ENCODE results near the gene PTPRE.

PTPRE gene

DNA sequence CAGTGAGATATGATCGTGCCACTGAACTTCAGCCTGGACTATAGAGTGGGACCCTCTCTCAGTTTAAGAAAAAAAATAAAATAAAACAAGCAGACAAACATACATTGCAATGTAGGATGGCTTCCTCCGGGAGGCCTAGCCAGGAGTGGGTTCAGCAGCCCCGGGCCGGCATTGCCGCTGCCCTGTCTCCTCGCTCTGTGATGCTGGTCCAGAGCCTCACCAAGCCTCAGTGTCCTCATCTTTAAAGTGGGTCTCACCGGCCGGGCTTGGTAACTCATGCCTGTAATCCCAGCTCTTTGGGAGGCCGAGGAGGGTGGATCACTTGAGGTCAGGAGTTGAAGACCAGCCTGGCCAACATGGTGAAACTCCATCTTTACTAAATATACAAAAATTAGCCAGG, 71.6 kb downstream of the PTPRE start:
- no peak for DNase-seq (ENCODE audit: low read depth in 1 of 2, low spot score in 1 of 2)
- Histone ChIP-seq H3K27me3 (ENCODE audit: insufficient read depth, poor library complexity, severe bottlenecking) (peaks cover 5% of the 10 kb centered on the region), H3K4me3 (replicated peaks; ENCODE audit: insufficient read depth, low read length) (no peak overlapping the region), H3K27ac (replicated peaks) (no peak overlapping the region)
- TF ChIP-seq SPI1 (IDR thresholded peaks at IDR 0.05; ENCODE audit: borderline replicate concordance, low read depth) (no peak), GABPA (IDR thresholded peaks at IDR 0.05; ENCODE audit: low read depth) (no peak), POLR2AphosphoS5 (IDR thresholded peaks at IDR 0.05; ENCODE audit: low read depth) (no peak)
- TF ChIP-seq, protein P1, sequence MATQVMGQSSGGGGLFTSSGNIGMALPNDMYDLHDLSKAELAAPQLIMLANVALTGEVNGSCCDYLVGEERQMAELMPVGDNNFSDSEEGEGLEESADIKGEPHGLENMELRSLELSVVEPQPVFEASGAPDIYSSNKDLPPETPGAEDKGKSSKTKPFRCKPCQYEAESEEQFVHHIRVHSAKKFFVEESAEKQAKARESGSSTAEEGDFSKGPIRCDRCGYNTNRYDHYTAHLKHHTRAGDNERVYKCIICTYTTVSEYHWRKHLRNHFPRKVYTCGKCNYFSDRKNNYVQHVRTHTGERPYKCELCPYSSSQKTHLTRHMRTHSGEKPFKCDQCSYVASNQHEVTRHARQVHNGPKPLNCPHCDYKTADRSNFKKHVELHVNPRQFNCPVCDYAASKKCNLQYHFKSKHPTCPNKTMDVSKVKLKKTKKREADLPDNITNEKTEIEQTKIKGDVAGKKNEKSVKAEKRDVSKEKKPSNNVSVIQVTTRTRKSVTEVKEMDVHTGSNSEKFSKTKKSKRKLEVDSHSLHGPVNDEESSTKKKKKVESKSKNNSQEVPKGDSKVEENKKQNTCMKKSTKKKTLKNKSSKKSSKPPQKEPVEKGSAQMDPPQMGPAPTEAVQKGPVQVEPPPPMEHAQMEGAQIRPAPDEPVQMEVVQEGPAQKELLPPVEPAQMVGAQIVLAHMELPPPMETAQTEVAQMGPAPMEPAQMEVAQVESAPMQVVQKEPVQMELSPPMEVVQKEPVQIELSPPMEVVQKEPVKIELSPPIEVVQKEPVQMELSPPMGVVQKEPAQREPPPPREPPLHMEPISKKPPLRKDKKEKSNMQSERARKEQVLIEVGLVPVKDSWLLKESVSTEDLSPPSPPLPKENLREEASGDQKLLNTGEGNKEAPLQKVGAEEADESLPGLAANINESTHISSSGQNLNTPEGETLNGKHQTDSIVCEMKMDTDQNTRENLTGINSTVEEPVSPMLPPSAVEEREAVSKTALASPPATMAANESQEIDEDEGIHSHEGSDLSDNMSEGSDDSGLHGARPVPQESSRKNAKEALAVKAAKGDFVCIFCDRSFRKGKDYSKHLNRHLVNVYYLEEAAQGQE (IDR thresholded peaks at IDR 0.05; ENCODE audit: insufficient replicate concordance, low read depth) = no peak
- TF ChIP-seq, protein P2, sequence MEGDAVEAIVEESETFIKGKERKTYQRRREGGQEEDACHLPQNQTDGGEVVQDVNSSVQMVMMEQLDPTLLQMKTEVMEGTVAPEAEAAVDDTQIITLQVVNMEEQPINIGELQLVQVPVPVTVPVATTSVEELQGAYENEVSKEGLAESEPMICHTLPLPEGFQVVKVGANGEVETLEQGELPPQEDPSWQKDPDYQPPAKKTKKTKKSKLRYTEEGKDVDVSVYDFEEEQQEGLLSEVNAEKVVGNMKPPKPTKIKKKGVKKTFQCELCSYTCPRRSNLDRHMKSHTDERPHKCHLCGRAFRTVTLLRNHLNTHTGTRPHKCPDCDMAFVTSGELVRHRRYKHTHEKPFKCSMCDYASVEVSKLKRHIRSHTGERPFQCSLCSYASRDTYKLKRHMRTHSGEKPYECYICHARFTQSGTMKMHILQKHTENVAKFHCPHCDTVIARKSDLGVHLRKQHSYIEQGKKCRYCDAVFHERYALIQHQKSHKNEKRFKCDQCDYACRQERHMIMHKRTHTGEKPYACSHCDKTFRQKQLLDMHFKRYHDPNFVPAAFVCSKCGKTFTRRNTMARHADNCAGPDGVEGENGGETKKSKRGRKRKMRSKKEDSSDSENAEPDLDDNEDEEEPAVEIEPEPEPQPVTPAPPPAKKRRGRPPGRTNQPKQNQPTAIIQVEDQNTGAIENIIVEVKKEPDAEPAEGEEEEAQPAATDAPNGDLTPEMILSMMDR (IDR thresholded peaks at IDR 0.05; ENCODE audit: insufficient read depth, low read length) = no peak

DNA sequence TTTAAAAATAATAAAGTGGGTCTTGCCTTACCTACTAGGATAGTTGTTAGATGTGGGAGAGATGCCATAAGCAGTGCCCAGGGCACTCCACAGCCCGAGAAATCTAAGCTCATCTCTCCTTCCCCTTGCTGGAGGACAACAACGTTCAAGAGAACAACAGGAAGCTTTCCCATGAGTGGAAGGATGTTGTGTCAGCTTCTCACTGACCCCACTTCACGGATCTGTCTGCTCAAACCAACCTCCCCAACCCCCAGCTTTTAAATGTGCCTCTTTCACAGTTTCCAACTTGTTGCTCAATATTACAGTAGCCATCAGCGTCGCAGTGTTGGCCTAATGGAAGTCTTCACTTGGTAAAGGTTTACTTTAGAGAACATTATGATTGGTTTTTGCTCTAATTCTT, 72.1 kb downstream of the PTPRE start:
- Histone ChIP-seq H3K27me3 (ENCODE audit: insufficient read depth, poor library complexity, severe bottlenecking) (peaks cover 2% of the 10 kb centered on the region), H3K27ac (replicated peaks) (no peak overlapping the region), H3K4me3 (replicated peaks; ENCODE audit: insufficient read depth, low read length) (no peak overlapping the region)
- no peak for TF ChIP-seq POLR2AphosphoS5 (IDR thresholded peaks at IDR 0.05; ENCODE audit: low read depth)
- TF ChIP-seq, protein P2 (IDR thresholded peaks at IDR 0.05; ENCODE audit: insufficient read depth, low read length) = no peak
- TF ChIP-seq, protein P1 (IDR thresholded peaks at IDR 0.05; ENCODE audit: insufficient replicate concordance, low read depth) = no peak
- TF ChIP-seq SPI1 (IDR thresholded peaks at IDR 0.05; ENCODE audit: borderline replicate concordance, low read depth) = no peak
- no peak for TF ChIP-seq GABPA (IDR thresholded peaks at IDR 0.05; ENCODE audit: low read depth)
- no peak for DNase-seq (ENCODE audit: low read depth in 1 of 2, low spot score in 1 of 2)

DNA sequence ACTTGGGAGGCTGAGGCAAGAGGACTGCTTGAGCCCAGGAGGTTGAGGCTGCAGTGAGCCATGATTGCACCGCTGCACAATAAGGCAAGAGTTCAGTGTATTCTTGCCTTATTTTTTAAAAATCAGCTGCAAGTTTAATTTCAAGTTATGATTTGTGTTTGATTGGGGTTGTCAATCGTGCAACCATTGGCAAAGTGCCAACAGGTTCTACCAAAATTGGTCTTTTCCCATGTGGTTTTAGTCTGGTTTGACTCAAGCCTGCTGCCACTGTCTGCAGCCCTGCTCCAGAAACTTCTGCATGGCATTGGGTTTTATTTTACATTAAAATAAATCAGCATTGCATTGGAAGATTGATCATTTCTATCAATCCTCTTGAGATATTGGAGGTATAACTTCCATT, 72.7 kb downstream of the PTPRE start:
- H3K27ac ChIP-seq (replicated peaks) = no peak overlapping the region
- DNase-seq (ENCODE audit: low read depth in 1 of 2, low spot score in 1 of 2) = no peak
- no peak overlapping the region for H3K4me3 ChIP-seq (replicated peaks; ENCODE audit: insufficient read depth, low read length)
- H3K27me3 ChIP-seq (ENCODE audit: insufficient read depth, poor library complexity, severe bottlenecking) = peaks cover 2% of the 10 kb centered on the region
- no peak for TF ChIP-seq SPI1 (IDR thresholded peaks at IDR 0.05; ENCODE audit: borderline replicate concordance, low read depth)

DNA sequence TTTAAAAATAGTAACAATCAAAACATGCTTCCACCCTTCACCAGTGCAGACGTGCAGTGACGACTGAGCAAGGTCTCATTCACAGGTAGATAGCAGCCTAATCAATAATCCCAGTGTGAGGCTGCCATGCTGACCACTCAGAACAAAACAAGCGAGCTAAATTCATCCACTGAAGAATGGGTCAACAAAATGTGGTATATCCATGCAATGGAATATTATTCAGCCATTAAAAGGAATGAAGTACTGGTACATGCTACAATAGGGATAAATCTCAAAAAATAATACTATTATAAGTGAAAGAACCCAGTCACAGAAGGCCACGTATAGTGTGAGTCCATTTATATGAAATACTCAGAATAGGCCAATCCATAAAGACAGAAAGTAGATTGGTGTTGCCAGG, 74.0 kb downstream of the PTPRE start:
- no peak overlapping the region for H3K27ac ChIP-seq (replicated peaks)
- H3K4me3 ChIP-seq (replicated peaks; ENCODE audit: insufficient read depth, low read length) = no peak overlapping the region
- H3K27me3 ChIP-seq (ENCODE audit: insufficient read depth, poor library complexity, severe bottlenecking) = peaks cover 2% of the 10 kb centered on the region
- no peak for DNase-seq (ENCODE audit: low read depth in 1 of 2, low spot score in 1 of 2)
- no peak for TF ChIP-seq POLR2AphosphoS5 (IDR thresholded peaks at IDR 0.05; ENCODE audit: low read depth)
- no peak for TF ChIP-seq GABPA (IDR thresholded peaks at IDR 0.05; ENCODE audit: low read depth)
- TF ChIP-seq, protein P1 (IDR thresholded peaks at IDR 0.05; ENCODE audit: insufficient replicate concordance, low read depth) = no peak
- no peak for TF ChIP-seq SPI1 (IDR thresholded peaks at IDR 0.05; ENCODE audit: borderline replicate concordance, low read depth)
- TF ChIP-seq, protein P2 (IDR thresholded peaks at IDR 0.05; ENCODE audit: insufficient read depth, low read length) = no peak

All from HL-60 (cell line).